B cell (primary cell): ENCODE measurements around the gene DNAH11. TPM values are rescaled to one million over a fixed set of nuclear protein-coding genes. Genes with fewer than 3 reads are reported as not detected.

Experiments
- ATAC-seq: fragments of 200-7000 bp; cut with Tn5 transposase; one replicate; pipeline ENCODE4 v1.10.0; 2021; ENCODE audit warnings: low read depth, mild to moderate bottlenecking, moderate number of reproducible peaks, moderate library complexity
- CTCF ChIA-PET: fragments of 350-600 bp; sonication (Branson Sonifier 250); formaldehyde crosslinking; loops from one replicate; lab custom pipeline; 2021; ENCODE audit warnings: antibody characterized with exemption, inconsistent platforms; lab: Charles Lee
- POLR2A ChIA-PET: fragments of 350-600 bp; sonication (Branson Sonifier 250); formaldehyde crosslinking; loops from one replicate; lab custom pipeline; 2021; ENCODE audit warnings: antibody characterized with exemption; lab: Charles Lee
- DNase-seq: peaks from one replicate; pipeline ENCODE4 v3.0.0; 2013
- H2AFZ ChIP-seq: 2 replicates; pipeline ENCODE4 v1.6.1; 2012; ENCODE audit warnings: mild to moderate bottlenecking, low read depth, low read length; ENCODE audit not compliant: insufficient read depth, poor library complexity, severe bottlenecking
- H3K27ac ChIP-seq, 2 donors: 1 replicate in 1 of 2; 2 replicates in 1 of 2; pipeline ENCODE4 v1.5.1; 2012 to 2013; ENCODE audit warnings: low read length in 2 of 2, mild to moderate bottlenecking in 2 of 2, moderate library complexity in 1 of 2
- H3K27me3 ChIP-seq, 4 experiments: fragments of 200-600 bp in 1 of 4; sonication (generic) in 1 of 4; replicated peaks in 1 of 4; 1 replicate in 2 of 4; 2 replicates in 2 of 4; pipeline versions ENCODE4 v1.6.1 to v1.7.0; 2013 to 2016; ENCODE audit warnings: low read length in 3 of 4, mild to moderate bottlenecking in 2 of 4, mixed read lengths in 1 of 4, moderate library complexity in 1 of 4; ENCODE audit not compliant: insufficient read depth in 4 of 4, control insufficient read depth in 3 of 4; ENCODE audit errors: control extremely low read depth in 1 of 4
- H3K36me3 ChIP-seq, 2 experiments: replicated peaks in 1 of 2; 1 replicate in 1 of 2; 2 replicates in 1 of 2; pipeline versions ENCODE4 v1.6.1 to v1.7.1; 2013; ENCODE audit warnings: low read length in 1 of 2; ENCODE audit not compliant: insufficient read depth in 2 of 2, control insufficient read depth in 1 of 2; ENCODE audit errors: control extremely low read depth in 1 of 2, extremely low read depth in 1 of 2
- H3K4me1 ChIP-seq, 2 donors: fragments of 200-600 bp in 1 of 2; sonication (generic) in 1 of 2; 1 replicate in 1 of 2; 2 replicates in 1 of 2; pipeline versions ENCODE4 v1.5.1 to v1.6.1; 2013 to 2017; ENCODE audit warnings: low read length in 2 of 2; ENCODE audit not compliant: control insufficient read depth in 2 of 2, insufficient read depth in 2 of 2
- H3K4me2 ChIP-seq: replicated peaks from 2 replicates; pipeline ENCODE3; 2012; ENCODE audit warnings: mild to moderate bottlenecking, low read depth, low read length; ENCODE audit not compliant: poor library complexity, severe bottlenecking
- H3K4me3 ChIP-seq, 5 experiments: fragments of 200-600 bp in 1 of 5; sonication (generic) in 1 of 5; 1 replicate in 3 of 5; 2 replicates in 2 of 5; pipeline versions ENCODE4 v1.5.1 to v1.7.0; 2011 to 2016; ENCODE audit warnings: low read length in 4 of 5, mild to moderate bottlenecking in 4 of 5, low read depth in 2 of 5, control low read depth in 1 of 5, moderate library complexity in 1 of 5; ENCODE audit not compliant: insufficient read depth in 1 of 5; ENCODE audit errors: control extremely low read depth in 1 of 5, extremely low read depth in 1 of 5
- H3K79me2 ChIP-seq: fragments of 200-600 bp; sonication (generic); one replicate; pipeline ENCODE4 v1.6.0; 2016; ENCODE audit warnings: low read length; ENCODE audit not compliant: control insufficient read depth, insufficient read depth
- H3K9ac ChIP-seq: fragments of 200-600 bp; sonication (generic); 2 replicates; pipeline ENCODE4 v1.6.1; 2017; ENCODE audit warnings: mild to moderate bottlenecking, low read length, moderate library complexity
- H3K9me3 ChIP-seq, 3 donors: one replicate each; pipeline versions ENCODE4 v1.6.1 to v1.7.1; 2013; ENCODE audit warnings: low read length in 2 of 3; ENCODE audit not compliant: control insufficient read depth in 2 of 3, insufficient read depth in 1 of 3; ENCODE audit errors: control extremely low read depth in 1 of 3
- H4K20me1 ChIP-seq: 2 replicates; pipeline ENCODE4 v1.6.0; 2012; ENCODE audit warnings: mild to moderate bottlenecking, low read length; ENCODE audit not compliant: insufficient read depth, control insufficient read depth, poor library complexity, severe bottlenecking
- H3K27ac Mint-ChIP-seq: one replicate; pipeline ENCODE4 v1.8.0; 2021; ENCODE audit warnings: mixed read lengths
- H3K27me3 Mint-ChIP-seq: one replicate; pipeline ENCODE4 v1.8.0; 2021; ENCODE audit warnings: mixed read lengths
- H3K4me1 Mint-ChIP-seq: one replicate; pipeline ENCODE4 v1.8.0; 2021; ENCODE audit warnings: mixed read lengths
- H3K4me3 Mint-ChIP-seq: one replicate; pipeline ENCODE4 v1.8.0; 2021; ENCODE audit warnings: mixed read lengths
- H3K9me3 Mint-ChIP-seq: one replicate; pipeline ENCODE4 v1.8.0; 2022; ENCODE audit warnings: mixed read lengths; ENCODE audit not compliant: insufficient read depth
- CTCF ChIP-seq: fragments of 200-600 bp; IDR thresholded peaks from one replicate; pipeline ENCODE4 v1.8.0; 2022; ENCODE audit warnings: antibody characterized with exemption, mild to moderate bottlenecking
- EZH2 ChIP-seq: IDR thresholded peaks from 2 replicates; pipeline ENCODE4 v1.6.1; 2012; ENCODE audit warnings: borderline replicate concordance, low read depth, mild to moderate bottlenecking, moderate library complexity, low read length; ENCODE audit not compliant: insufficient read depth, poor library complexity, severe bottlenecking
- WGBS: methylation state at CpG from one replicate; pipeline ENCODE4 v1.1.5; 2013; ENCODE audit warnings: missing lambda C conversion rate; ENCODE audit not compliant: insufficient coverage; 5-methylcytosine and 5-hydroxymethylcytosine counted together
- intact Hi-C: fragments of 100-400 bp; cut with micrococcal nuclease; formaldehyde crosslinking; loops from one replicate; pipeline ENCODE4 v1.10.0; 2022
- polyA plus RNA-seq: library from polyadenylated mRNA; depleted of rRNA; stranded (reverse); fragments of >200 nt; gene quantifications from 2 replicates; pipeline ENCODE4 v1.2.3, GENCODE V29; 2012
- total RNA-seq, 2 donors: library from RNA; stranded (reverse); fragments of 120-200 nt in 1 of 2; gene quantifications; 1 replicate in 1 of 2; 2 replicates in 1 of 2; pipeline versions ENCODE4 v1.2.3 to v1.2.4, GENCODE V29; 2013 to 2022

DNAH11 gene
- total and polyA plus RNA-seq, 2 donors (not counting 1 experiment from before 2014, with no cell fraction given): not detected

GRCh38 chr7:21596801-21597200 is 54.0 kb downstream of the DNAH11 start:
- DNase-seq (no peak), ATAC-seq (no peak)
- ChIA-PET POLR2A (no interaction called here), CTCF (no interaction called here)
- no peak for TF ChIP-seq EZH2
- no peak for TF ChIP-seq CTCF
- Mint-ChIP-seq H3K4me3 (no peak overlapping the region), H3K27ac (no peak overlapping the region), H3K9me3 (no peaks in the 10 kb centered on the region), H3K27me3 (peaks cover 9% of the 10 kb centered on the region), H3K4me1 (no peaks in the 10 kb centered on the region)
- Histone ChIP-seq H2AFZ (no peak overlapping the region), H4K20me1 (no peaks in the 10 kb centered on the region), H3K36me3 (no peaks in the 10 kb centered on the region), H3K9ac (no peak overlapping the region), H3K79me2 (no peaks in the 10 kb centered on the region), H3K4me2 (no peak overlapping the region), H3K27ac (no peak overlapping the region), H3K4me3 (no peak overlapping the region), H3K9me3 (no peaks in the 10 kb centered on the region), H3K4me1 (no peaks in the 10 kb centered on the region), H3K27me3 (peaks cover 0 to 3% (median 0%) of the 10 kb centered on the region in 4 experiments)
- WGBS: 69% methylated on average over 1 of the region's 4 CpGs
- intact Hi-C loops: no loop called here

DNA sequence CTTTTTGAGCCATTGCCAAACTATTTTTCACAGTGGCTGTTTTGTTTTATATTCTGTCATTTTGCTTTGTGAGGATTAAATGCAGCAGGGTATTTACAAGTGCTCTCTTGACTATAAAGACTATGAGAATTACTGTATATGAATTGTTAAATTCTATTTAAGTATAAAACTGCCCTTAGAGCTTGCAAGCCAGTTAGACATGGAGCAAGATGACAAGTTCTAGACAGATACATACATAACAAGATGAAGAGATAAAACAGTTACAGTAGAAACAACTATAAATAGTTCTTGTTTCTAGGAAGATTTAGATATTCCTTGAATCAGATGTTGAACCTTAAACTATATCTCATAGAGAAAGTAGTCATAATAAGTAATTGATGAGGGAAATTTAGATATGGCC is 60.6 kb downstream of the DNAH11 start:
- Mint-ChIP-seq H3K27me3 (peaks cover 22% of the 10 kb centered on the region), H3K27ac (no peak overlapping the region), H3K4me1 (no peaks in the 10 kb centered on the region), H3K4me3 (no peak overlapping the region), H3K9me3 (no peaks in the 10 kb centered on the region)
- Histone ChIP-seq H3K27me3 (no peaks in the 10 kb centered on the region), H3K27ac (no peak overlapping the region), H3K9ac (no peak overlapping the region), H4K20me1 (no peaks in the 10 kb centered on the region), H3K4me1 (no peaks in the 10 kb centered on the region), H3K9me3 (no peaks in the 10 kb centered on the region), H2AFZ (no peak overlapping the region), H3K4me2 (no peak overlapping the region), H3K79me2 (no peaks in the 10 kb centered on the region), H3K4me3 (no peak overlapping the region), H3K36me3 (no peaks in the 10 kb centered on the region)
- POLR2A ChIA-PET: no interaction called here
- TF ChIP-seq EZH2 (no peak), CTCF (no peak)
- CTCF ChIA-PET: no interaction called here
- DNase-seq (no peak), ATAC-seq (no peak)
- intact Hi-C loops: no loop called here
